Activated CD4-positive, alpha-beta T cell treated with anti-CD3 and anti-CD28 coated beads for 48 hours (primary cell): ENCODE results near the gene CACHD1.
"Not testable (repeated sequence)": the region's sequence is repeated elsewhere in the genome, so short reads cannot be mapped to it uniquely, and the experiment has no call there.

Source experiments
- DNase-seq: peaks from one replicate; pipeline ENCODE4 v3.0.0-alpha.2; 2020

CACHD1 gene

DNA sequence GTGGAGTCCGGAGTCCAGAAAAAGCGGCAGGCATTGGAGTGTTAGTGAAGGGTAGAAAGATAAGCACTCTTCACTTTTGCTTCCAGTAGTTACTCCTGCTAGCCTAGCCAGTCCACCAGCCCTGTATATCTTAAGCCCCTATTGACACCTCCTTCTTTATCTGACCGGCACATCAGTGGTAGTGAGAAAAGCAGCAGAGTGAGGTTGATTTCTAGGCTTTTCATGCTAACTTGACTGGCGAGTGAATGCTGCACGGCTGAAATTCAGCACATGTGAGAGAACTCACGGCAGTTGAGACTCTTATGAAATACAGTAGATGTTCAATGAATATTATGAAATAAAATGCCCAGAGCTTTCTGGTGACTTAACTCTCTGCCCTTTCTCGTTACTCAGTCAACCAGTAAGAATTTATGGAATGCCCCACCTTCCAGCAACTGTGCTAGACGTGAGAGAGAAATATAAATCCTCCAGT is 128.2 kb downstream of the CACHD1 start:
- no peak for DNase-seq

DNA sequence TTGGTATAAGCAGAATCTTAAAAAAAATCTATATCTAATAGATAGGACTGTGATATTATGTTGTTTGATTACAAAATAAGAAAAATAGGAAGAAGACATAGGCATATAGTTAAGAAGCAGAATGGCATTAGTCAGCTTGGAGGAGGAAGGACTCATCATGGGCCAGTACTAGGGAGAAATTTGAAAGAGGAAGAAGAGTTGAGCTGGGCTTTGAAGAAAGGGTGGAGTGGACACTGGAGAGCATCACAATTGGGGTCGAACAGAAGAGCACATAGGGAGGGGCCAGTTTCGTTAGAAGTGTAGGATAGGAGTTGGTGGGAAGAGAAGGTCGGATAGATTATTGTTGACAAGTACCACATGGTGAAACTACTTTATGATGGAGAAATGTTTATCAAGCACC is 129.3 kb downstream of the CACHD1 start:
- no peak for DNase-seq

DNA sequence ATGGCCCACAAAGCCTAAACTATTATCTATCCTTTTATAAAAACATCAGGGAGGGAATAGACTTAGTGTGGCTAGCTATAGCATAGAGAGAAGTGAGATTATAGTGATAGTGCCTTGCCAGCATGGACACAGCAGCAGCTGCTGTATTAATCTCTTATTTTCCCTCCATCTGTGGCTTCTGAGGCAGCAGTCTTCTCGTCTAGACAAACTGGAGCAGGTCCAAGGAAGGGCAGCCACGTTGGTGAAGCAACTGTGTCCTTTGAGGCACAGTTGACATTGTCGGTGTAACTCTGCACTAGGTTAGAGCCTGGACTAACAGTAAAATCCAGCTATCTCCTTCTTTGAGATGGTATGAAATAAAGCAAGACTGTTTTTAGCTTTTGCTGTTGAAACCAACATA is 131.3 kb downstream of the CACHD1 start:
- DNase-seq = no peak

DNA sequence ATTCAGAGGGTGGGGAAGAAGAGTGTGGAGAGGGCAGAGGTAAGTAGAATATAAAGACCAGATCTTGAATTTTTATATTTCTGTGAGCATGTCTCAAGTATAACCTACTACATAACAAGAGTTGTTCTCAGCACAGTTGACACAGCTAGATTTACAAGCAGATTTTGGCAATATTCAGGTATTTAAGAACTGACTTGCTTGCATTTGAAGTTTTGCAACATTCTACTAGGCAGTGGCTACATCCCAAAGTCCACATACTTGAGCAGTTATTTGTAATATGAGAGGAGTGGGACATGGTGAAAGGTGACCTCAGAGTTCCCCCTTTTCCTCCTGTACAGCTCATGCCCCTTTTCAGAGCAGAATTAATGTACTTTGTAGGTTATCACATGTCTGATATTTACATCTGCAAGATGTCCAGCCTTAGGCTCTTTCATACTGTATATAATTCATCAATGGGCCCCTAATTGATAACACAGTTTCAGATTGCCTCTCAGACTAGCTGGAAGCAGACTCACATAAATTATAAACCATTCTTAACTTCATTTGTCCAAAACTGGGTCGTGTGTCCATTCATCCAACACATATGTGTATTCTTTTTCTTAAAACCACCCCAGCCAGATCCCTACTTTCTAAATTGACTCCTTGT is 138.2 kb downstream of the CACHD1 start:
- no peak for DNase-seq

DNA sequence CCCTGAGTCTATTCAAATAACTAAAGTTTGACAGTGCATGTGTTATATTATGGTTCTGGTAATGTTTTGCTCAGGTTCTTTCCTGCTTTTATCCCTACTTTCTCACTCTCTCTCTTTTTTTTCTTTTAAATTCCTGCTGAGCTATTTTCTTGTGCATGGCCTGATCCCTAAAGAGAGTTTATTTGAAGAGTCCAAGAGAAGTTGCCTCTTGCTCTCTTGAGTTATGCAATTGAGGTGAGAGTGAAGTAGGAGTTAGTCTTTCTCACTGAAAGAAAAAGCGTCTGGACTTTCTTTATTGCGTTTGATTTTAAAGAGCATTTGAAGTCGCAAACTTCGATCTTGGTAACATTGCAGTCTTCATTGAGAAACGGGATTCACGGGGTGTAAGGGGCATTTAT is 138.7 kb downstream of the CACHD1 start:
- DNase-seq = no peak

DNA sequence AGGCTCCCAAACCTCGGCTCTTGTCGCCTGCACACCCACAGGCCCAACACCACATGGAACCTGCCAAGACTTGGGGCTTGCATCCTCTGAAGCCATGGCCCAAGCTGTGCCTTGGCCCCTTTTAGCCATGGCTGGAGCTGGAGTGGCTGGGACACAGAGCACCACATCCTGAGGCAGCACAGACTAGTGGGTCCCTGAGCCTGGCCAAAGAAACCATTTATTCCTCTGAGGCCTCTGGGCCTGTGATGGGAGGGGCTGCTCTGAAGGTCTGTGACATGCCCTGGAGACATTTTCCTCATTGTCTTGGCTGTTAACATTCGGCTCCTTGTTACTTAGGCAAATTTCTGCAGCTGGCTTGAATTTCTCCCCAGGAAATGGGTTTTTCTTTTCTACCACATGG is 141.0 kb downstream of the CACHD1 start:
- not testable (repeated sequence) for DNase-seq

DNA sequence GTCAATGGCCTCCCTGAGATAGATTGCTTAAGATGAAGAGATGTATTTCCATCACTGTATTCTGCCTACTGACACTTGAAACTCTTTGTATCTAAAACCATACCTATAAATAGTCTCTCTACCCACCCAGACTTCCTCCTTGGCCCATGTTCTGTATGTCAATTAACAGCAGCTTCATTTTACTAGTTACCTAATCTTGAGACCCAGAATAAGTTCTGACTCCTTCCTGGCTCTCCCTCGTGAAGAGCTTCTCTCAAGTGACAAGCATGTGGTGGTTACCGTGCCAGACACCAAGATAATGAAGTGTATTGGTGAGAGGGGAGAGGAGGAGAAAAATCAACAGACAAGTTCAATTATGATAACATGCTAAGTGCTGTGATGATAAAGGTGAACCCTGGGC is 146.1 kb downstream of the CACHD1 start:
- DNase-seq = no peak

DNA sequence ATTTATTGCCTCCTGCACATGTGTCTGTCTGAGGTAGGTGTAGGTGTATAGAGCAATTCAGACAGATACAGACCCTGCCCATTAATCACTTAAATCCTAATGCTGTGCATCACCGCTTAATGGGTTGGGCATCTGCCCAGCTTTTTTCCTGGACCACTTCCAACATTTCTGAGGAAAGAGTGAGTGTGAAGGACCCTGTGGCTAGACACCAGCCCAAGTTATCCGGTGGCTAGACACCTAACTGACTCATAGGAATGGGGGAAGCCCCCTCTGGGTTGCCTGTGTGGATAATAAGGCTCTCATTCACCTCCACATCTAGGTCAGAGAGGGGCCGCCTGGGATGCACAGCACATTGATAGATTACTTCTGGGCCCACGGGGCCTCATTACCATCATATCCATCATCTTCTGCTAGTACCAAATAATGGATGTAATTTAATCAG is 153.8 kb downstream of the CACHD1 start:
- peak; percentile 39 for DNase-seq

DNA sequence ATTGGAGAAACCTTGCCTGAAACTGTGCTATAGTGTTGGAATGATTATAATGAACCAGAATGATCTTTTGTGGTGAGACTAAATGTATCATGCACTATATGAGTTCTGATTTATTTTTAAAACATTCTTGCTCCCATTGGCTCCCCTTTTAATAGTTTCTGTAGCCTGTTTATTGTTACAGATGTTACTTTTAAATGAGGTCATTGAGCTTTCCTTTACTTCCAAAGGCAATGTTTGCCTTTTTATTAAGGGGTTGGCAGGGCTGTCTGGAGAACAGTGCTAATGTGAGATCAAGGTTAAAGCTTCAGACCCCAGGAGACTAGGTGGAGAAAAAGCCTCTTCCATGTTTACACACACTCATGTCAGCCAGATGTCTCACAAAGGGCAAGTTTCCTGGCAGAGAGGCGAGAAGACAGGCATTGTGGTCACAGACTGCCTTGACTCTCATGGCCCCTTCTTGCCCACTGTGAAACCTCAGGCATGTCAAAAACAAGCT is 154.3 kb downstream of the CACHD1 start:
- peak; percentile 10 for DNase-seq

DNA sequence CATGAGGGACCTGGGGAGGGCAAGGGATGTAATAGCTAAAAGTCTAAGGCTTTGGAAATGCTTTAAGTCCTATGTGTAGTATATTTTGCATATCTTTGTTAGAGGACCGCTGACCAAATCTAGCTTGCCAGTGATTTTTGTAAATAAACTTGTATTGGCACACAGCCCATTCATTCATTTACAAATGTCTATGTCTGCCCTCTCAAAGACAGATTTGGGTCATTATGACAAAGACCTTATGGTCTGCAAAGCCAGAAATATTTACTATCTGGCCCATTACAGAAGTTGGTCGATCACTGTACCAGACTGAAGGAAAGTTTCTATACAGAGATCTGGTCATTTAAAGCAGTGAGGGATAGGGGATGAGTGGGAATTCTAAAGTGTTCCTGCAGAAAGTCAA is 154.9 kb downstream of the CACHD1 start:
- DNase-seq = no peak

DNA sequence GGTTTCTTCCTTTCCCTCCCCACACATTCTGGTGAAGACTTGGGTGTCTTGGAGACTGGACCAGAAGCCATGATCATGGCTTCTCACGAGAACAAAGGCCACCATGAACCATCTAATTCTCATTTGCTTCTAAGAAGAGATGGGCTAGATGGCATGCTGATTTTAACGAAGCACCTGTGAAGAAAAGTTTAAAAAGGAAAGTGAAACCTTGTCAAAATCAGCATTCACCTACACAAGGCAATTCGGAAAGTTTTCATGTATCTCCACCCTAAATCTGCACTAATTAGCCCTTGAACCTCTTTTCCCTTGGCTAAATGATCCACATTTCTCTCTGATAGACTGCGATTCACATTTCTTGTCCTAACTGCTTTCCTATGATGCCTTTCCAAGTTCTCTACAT is 160.7 kb downstream of the CACHD1 start:
- DNase-seq = no peak

DNA sequence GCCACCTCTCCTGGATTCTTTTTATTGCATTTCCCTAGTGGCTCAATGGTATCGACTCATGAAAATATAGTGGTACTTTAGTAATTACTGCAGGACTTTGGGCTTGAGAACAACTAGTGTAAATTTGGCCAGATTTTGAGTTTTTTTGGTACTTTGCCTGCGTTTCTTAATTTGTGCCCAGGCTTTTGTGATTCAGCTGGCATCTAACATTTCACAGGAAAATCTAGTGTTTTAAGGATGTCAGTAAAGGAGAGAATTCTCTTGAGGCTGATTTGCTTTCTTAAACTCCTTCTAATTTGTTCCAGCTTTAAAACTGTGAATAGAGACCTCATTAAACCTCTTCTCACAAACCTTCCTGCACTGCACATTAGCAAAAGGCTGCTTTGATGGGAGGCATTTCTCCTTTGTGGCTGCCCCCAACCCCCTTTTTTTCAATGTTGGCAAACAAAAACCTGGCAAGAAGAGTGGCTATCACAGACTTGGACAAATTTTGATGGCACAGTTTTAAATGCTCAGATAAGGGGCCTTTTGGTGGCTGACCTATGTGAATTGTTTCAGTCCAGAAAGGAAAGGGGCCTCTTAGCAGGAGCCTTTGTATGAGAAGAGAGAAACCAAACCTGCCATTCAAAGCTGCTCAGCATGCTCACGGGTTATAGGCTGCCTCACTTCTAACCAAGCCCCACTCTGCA is 161.6 kb downstream of the CACHD1 start:
- DNase-seq = no peak

DNA sequence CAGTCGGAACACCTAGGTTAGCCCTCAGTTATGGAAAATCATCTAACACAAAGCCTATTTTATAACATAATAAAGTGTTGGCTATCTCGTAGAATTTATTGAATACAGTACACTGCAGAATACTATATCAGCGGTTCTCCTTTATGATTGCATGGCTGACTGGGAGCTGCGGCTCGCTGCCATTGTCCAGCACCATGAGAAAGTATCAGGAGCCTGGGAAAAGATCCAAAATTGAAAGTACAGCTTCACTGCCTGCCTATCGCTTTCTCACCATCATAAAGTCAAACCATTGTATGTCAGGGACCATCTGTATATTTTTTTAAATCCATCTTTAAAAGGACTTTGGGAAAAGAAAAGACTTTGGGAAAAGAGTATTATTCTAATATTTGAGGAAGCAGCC is 163.0 kb downstream of the CACHD1 start:
- no peak for DNase-seq

DNA sequence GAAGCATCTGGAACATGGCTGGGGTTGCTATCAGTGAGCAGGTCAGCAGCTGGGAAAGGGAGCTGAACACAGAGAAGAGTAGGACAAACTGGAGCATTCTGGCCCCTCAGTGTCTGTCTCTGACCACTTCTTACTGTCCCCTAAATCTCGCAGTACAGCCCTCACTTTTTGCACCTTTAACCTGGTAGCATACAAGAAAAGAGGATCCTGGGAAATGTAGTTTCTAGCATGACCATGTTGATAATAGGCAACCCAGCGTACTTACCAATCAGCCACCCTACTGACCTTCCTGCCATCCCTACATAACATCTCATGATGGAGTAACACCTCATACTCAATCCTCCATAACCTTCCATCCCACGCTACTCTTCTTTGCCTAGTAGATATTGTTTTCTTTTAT is 175.8 kb downstream of the CACHD1 start:
- no peak for DNase-seq

DNA sequence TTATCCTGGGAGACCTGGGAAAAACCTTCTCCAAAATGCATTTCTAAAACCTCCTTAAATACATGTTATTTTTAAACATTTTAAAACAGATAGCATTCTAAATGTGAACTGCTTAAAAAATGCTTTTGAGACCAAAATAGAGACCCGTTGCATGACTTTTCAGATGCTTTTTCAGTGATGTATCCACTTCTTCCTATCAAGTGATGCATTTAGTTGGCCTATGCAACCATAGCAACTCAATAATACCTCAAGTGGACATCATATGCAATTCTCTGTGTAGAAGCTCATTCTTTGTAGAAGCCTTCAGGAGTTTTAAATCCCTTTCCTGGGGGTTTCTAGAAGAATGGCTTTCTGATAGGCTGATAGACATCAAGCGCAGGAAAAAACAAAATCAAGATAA is 180.5 kb downstream of the CACHD1 start:
- DNase-seq = no peak

DNA sequence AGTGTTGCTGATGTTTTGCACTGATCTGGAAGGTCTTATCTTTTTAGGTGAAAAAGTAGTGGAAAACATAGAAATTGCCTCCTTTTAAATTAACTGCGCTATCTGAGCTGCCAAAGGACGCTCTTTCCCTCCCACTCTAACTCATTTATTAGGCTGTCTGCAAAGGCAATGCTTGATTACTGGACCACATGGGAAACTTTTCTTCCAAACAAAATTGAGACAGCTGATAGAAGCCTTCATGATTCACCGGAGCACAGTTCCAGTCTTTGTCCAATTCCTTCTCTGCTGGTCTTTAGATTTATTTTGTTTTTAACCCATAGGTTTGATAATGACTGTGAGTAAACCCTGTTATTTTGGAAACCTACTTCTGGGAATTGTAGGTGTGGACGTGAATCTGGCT is 181.9 kb downstream of the CACHD1 start:
- no peak for DNase-seq

DNA sequence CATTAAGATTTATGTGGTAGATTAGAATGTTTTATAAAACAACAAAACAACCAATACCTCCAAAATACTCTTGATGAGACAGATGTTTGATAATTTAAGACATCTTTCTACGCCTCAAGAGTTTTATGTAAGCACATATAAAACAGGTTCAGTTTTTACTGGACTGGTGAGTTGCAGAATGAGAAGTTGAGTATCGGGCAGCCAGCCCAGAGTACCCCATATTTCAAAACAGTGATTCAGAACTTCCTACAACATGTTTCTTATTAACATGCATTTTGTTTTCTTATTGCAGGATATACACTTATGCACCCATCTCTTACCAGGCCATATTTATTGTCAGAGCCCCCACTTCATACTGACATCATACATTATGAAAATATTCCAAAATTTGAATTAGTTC is 183.5 kb downstream of the CACHD1 start:
- DNase-seq = no peak

DNA sequence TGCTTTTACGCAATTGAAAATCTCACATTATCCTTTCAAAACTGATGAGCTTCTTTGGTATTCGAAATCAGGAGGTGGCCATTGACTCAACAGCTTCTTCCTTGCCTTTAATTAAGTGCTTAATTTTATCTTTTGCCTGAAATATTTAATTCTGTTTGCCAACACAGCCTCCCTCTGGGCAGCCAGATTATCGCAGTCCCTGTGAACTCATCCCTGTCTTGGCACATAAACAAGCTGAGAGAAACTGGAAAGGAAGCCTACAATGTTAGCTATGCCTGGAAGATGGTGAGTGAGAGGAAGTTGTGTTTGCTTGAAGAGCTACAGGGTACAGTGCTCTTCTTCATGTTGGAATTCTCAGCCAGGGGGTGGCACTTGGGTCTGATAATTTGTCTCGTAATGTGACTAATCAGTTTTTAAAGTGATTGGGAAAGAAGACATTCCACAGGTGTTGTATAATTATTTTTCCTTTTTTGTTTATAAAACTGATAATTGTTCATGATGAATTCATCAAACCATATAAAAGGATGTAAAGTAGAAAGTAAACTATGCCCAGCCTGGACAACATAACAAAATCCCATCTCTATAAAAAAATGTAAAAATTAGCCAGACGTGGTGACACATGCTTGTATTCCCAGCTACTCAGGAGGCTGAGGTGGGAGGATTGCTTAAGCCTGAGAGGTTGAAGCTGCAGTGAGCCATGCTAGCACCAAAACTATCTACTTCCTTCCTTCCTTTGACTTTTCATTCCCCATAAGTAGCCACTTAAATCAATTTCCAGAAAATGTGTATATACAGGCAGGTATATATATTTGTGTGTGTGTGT is 184.8 kb downstream of the CACHD1 start:
- DNase-seq = no peak

DNA sequence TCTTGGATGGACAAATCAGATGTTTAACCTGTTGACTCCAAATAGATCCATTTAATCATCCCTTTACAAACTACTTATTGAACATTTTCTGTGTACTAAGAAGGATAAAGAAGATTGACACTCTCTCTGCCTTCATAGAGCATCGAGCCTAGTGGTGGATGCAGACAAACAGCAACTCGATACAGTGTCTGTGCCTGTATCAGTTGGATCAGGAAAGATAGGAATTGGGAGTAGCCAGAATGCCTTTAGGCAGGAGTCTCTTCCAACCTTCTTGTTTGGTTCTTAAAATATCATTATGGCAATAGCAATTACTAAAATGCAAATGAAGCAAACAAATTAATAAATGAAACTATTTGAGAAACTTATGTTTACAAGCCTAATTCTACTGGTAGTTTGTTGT is 185.9 kb downstream of the CACHD1 start:
- DNase-seq = no peak

DNA sequence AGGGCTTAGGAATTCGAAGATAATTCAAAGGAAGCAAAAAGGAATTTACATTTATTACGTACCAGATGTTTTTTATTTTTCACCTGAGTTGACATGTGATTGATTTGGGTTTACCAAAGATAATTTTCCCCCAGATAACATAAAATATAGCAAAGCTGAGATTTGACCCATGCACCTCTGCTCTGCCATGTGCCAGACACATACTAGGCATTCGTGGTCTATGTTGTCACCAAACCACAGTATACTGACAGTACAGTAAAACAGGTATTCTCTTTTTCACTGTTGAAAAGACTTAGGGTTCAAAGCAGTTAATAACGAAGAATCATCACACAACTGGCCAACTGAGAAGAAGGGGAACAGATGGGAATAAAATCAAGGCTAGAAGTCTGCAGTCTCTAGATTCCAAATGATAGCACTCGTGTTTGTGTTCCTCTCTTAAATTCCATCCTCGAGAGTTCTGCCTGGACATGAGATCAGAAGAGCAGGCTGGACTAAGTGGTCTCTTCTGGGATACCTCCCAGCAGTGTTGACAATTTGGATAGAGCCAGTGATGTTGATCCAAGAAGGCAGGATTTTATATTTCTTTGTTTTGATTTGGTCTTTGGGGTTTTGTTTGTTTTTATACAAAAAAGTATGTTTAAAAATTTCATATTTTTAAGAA is 189.7 kb downstream of the CACHD1 start:
- DNase-seq = no peak

DNA sequence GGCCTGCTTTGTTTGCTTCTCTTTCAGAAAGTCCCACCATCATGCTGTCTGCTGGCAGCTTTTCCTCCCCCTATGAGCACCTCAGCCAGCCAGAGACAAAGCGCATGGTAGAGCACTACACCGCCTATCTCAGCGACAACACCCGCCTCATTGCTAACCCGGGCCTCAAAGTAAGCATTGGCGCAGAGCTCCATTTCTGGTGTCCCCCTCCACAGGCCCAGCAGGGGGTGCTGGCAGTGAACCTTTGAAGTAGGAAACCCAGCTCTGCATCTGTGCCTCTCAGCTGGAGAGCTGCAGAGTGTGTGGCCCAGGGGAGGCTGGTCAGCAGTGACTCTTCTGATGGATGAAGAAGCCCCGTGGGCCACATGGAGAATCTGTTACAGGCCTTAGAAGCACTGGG is 193.7 kb downstream of the CACHD1 start:
- DNase-seq = peak; percentile 41

DNA sequence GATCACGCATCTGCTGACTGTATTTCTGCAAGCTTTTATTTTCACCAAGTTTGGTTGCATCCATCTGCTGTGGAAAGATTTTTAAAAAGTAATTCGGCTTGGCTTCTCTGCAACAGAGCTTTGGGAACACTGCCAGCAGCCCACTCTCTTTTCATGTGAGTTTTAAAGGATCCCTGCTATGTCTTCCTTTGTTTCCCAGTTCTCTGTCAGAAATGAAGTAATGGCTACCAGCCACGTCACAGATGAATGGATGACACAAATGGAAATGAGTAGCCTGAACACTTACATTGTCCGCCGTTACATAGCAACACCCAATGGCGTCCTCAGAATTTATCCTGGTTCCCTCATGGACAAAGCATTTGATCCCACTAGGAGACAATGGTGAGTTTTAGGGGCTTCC is 194.4 kb downstream of the CACHD1 start:
- DNase-seq = no peak

DNA sequence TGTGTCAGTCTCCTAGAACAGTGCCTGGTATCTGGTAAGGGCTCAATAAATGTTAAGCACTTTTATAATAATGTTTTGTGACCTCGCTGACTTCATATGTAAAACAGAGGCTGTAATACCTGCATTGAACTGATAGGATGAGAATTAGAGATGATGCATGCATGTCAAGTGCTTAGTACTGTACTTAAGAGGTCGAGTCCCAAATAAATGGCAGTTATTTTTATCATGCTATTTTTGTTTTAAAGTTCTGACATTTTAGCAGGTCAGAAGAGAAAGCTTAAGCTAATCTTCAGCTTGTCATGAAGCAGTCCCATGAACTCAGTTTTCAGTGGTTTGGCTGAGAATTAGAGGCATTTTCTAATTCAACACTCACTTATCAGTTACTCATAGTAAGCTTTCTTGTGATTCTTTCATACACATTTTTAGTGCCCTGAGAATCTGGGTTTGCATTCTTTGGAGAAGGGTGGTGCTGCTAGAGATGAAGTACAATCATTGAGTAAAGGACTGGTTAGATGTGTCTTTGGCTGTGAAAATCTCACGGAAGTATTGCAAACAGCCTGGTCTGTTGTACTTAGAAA is 199.3 kb downstream of the CACHD1 start:
- no peak for DNase-seq
